IMR-90 (cell line): Measurements from ENCODE around the gene SMIM22. TPM values are rescaled to one million over a fixed set of nuclear protein-coding genes. Genes with fewer than 3 reads are reported as not detected.

Source experiments
- ATAC-seq: fragments of 200-7000 bp; cut with Tn5 transposase; 2 replicates; pipeline ENCODE4 v1.9.1; 2020; ENCODE audit warnings: low read depth, mild to moderate bottlenecking, moderate library complexity
- BruUV-seq: library from RNA; stranded (reverse); fragments of 400-500 nt; replicated peaks from 2 replicates; lab custom pipeline; 2021; lab: Mats Ljungman, UMichigan
- CTCF ChIA-PET: fragments of 300-600 bp; formaldehyde crosslinking; extraction: SDS; loops from one replicate; lab custom pipeline; 2021; ENCODE audit warnings: antibody characterized with exemption; lab: Yijun Ruan, JAX
- POLR2A ChIA-PET: fragments of 300-600 bp; sonication (Branson Sonifier 250); formaldehyde crosslinking; loops from one replicate; lab custom pipeline; 2022; ENCODE audit warnings: antibody characterized with exemption; ENCODE audit not compliant: unreplicated experiment; lab: Charles Lee
- DNase-seq: peaks from one replicate; pipeline ENCODE4 v3.0.0; 2013
- H2AFZ ChIP-seq: replicated peaks from 2 replicates; pipeline ENCODE3; 2013; ENCODE audit warnings: low read length, mild to moderate bottlenecking; ENCODE audit not compliant: poor library complexity
- H2AK5ac ChIP-seq: 2 replicates; pipeline ENCODE4 v1.6.1; 2013; ENCODE audit warnings: low read depth, low read length, inconsistent platforms
- H2AK9ac ChIP-seq: replicated peaks from 2 replicates; pipeline ENCODE3; 2013; ENCODE audit warnings: mild to moderate bottlenecking, low read depth, low read length, moderate library complexity; ENCODE audit not compliant: poor library complexity
- H2BK120ac ChIP-seq: 2 replicates; pipeline ENCODE4 v1.6.1; 2013; ENCODE audit warnings: low read depth, low read length, inconsistent platforms
- H2BK15ac ChIP-seq: 3 replicates; pipeline ENCODE4 v1.6.1; 2013; ENCODE audit warnings: low read depth, low read length, inconsistent platforms
- H2BK20ac ChIP-seq: 2 replicates; pipeline ENCODE4 v1.6.1; 2013; ENCODE audit warnings: low read depth, mild to moderate bottlenecking, inconsistent platforms, low read length, moderate library complexity
- H2BK5ac ChIP-seq: 2 replicates; pipeline ENCODE4 v1.6.1; 2013; ENCODE audit warnings: mild to moderate bottlenecking, low read depth, low read length, inconsistent platforms; ENCODE audit not compliant: poor library complexity, severe bottlenecking
- H3K14ac ChIP-seq: replicated peaks from 2 replicates; pipeline ENCODE4 v1.6.1; 2013; ENCODE audit warnings: low read depth, low read length, inconsistent platforms
- H3K18ac ChIP-seq: 2 replicates; pipeline ENCODE4 v1.6.1; 2013; ENCODE audit warnings: low read depth, low read length, control low read depth
- H3K23ac ChIP-seq: 2 replicates; pipeline ENCODE4 v1.6.1; 2013; ENCODE audit warnings: low read depth, low read length, inconsistent platforms
- H3K27ac ChIP-seq: 2 replicates; pipeline ENCODE4 v1.5.1; 2013; ENCODE audit warnings: mild to moderate bottlenecking, control low read depth, low read length; ENCODE audit not compliant: insufficient read depth
- H3K27me3 ChIP-seq: 2 replicates; pipeline ENCODE4 v1.6.1; 2013; ENCODE audit warnings: low read length; ENCODE audit not compliant: control insufficient read depth, insufficient read depth
- H3K36me3 ChIP-seq: 2 replicates; pipeline ENCODE4 v1.6.1; 2013; ENCODE audit warnings: low read length, mixed read lengths; ENCODE audit not compliant: control insufficient read depth, insufficient read depth
- H3K4ac ChIP-seq: 2 replicates; pipeline ENCODE4 v1.6.1; 2013; ENCODE audit warnings: low read depth, low read length, inconsistent platforms
- H3K4me1 ChIP-seq: 2 replicates; pipeline ENCODE4 v1.6.1; 2013; ENCODE audit warnings: low read length, mixed read lengths; ENCODE audit not compliant: control insufficient read depth, insufficient read depth
- H3K4me2 ChIP-seq: 2 replicates; pipeline ENCODE4 v1.6.1; 2013; ENCODE audit warnings: low read depth, mild to moderate bottlenecking, control low read depth, low read length, moderate library complexity
- H3K4me3 ChIP-seq: 2 replicates; pipeline ENCODE4 v1.5.1; 2013; ENCODE audit warnings: low read depth, mild to moderate bottlenecking, control low read depth, low read length, moderate library complexity; ENCODE audit not compliant: insufficient read depth
- H3K56ac ChIP-seq: 2 replicates; pipeline ENCODE4 v1.6.1; 2013; ENCODE audit warnings: low read length, inconsistent platforms; ENCODE audit not compliant: insufficient read depth; ENCODE audit errors: extremely low read depth
- H3K79me1 ChIP-seq, 2 experiments: 2 replicates each; pipeline ENCODE4 v1.6.1; 2013; ENCODE audit warnings: low read length in 2 of 2, inconsistent platforms in 1 of 2, low read depth in 1 of 2
- H3K9ac ChIP-seq: 2 replicates; pipeline ENCODE4 v1.6.1; 2013; ENCODE audit warnings: low read depth, low read length, control low read depth
- H3K9me1 ChIP-seq: 2 replicates; pipeline ENCODE4 v1.6.1; 2013; ENCODE audit warnings: low read length, inconsistent platforms; ENCODE audit not compliant: insufficient read depth
- H3K9me3 ChIP-seq: 2 replicates; pipeline ENCODE4 v1.6.1; 2013; ENCODE audit warnings: low read length; ENCODE audit not compliant: control insufficient read depth, insufficient read depth
- H4K20me1 ChIP-seq: 2 replicates; pipeline ENCODE4 v1.6.1; 2013; ENCODE audit warnings: low read length, inconsistent platforms; ENCODE audit not compliant: insufficient read depth
- H4K5ac ChIP-seq: 2 replicates; pipeline ENCODE4 v1.6.1; 2013; ENCODE audit warnings: mild to moderate bottlenecking, low read depth, low read length, control low read depth
- H4K8ac ChIP-seq, 2 experiments: 2 replicates each; pipeline ENCODE4 v1.6.1; 2013; ENCODE audit warnings: low read depth in 2 of 2, low read length in 2 of 2, control low read depth in 1 of 2, inconsistent platforms in 1 of 2
- H4K91ac ChIP-seq: 2 replicates; pipeline ENCODE4 v1.6.1; 2013; ENCODE audit warnings: low read depth, low read length, inconsistent platforms; ENCODE audit not compliant: insufficient read depth
- BHLHE40 ChIP-seq: fragments of 150-350 bp; IDR thresholded peaks from 2 replicates; pipeline ENCODE4 v1.6.1; 2016; ENCODE audit warnings: mild to moderate bottlenecking, low read depth, low read length
- CEBPB ChIP-seq: IDR thresholded peaks from 2 replicates; pipeline ENCODE4 v1.6.1; 2012; ENCODE audit warnings: low read depth, low read length, improper control_type of control experiment
- CTCF ChIP-seq: conservative IDR thresholded peaks from 2 replicates; pipeline ENCODE4 v1.5.1; 2012; ENCODE audit warnings: mild to moderate bottlenecking, low read depth, low read length, improper control_type of control experiment
- MAZ ChIP-seq: IDR thresholded peaks from 2 replicates; pipeline ENCODE4 v1.6.1; 2012; ENCODE audit warnings: low read depth, mild to moderate bottlenecking, low read length, improper control_type of control experiment, moderate library complexity, borderline replicate concordance
- MXI1 ChIP-seq: IDR thresholded peaks from 2 replicates; pipeline ENCODE4 v1.6.1; 2012; ENCODE audit warnings: low read depth, mild to moderate bottlenecking, low read length, moderate library complexity, borderline replicate concordance
- RAD21 ChIP-seq: IDR thresholded peaks from 2 replicates; pipeline ENCODE4 v1.6.1; 2012; ENCODE audit warnings: low read length, improper control_type of control experiment
- RCOR1 ChIP-seq: IDR thresholded peaks from 2 replicates; pipeline ENCODE4 v1.6.1; 2012; ENCODE audit warnings: mild to moderate bottlenecking, low read length, improper control_type of control experiment; ENCODE audit not compliant: insufficient replicate concordance
- RFX5 ChIP-seq: IDR thresholded peaks from 2 replicates; pipeline ENCODE4 v1.8.0; 2012; ENCODE audit warnings: low read depth, mild to moderate bottlenecking, low read length, moderate library complexity
- USF2 ChIP-seq: fragments of 150-350 bp; IDR thresholded peaks from 2 replicates; pipeline ENCODE4 v1.6.1; 2017; ENCODE audit warnings: mild to moderate bottlenecking, antibody characterized with exemption, low read length, low read depth
- WGBS, 2 experiments: methylation state at CpG; one replicate each; pipeline versions ENCODE4 v1.1.5 to v1.1.7; 2013; ENCODE audit warnings: missing lambda C conversion rate in 2 of 2; ENCODE audit not compliant: insufficient read length in 1 of 2; ENCODE audit errors: extremely low coverage in 2 of 2; 5-methylcytosine and 5-hydroxymethylcytosine counted together
- dilution Hi-C: fragments of 300-500 bp; cut with HindIII; formaldehyde crosslinking; loops from one replicate; pipeline ENCODE4 v1.14.3; 2018; ENCODE audit warnings: low sequenced_read_pairs; ENCODE audit not compliant: unreplicated experiment
- in situ Hi-C: fragments of 300-500 bp; cut with MboI; formaldehyde crosslinking; loops from 3 replicates; pipeline ENCODE4 v1.14.3; 2019; ENCODE audit warnings: low sequenced_read_pairs, inconsistent platforms, mixed read lengths
- intact Hi-C: fragments of 100-400 bp; cut with micrococcal nuclease; formaldehyde crosslinking; loops from 2 replicates; pipeline ENCODE4 v1.10.0; 2022
- polyA plus RNA-seq, 3 experiments: library from polyadenylated mRNA; depleted of rRNA; stranded (reverse); fragments of >200 nt; gene quantifications; 2 replicates each; pipeline ENCODE4 v1.2.3, GENCODE V29; 2012; ENCODE audit warnings: low replicate concordance in 1 of 3
- total RNA-seq: library from RNA; depleted of rRNA; stranded (reverse); fragments of >200 nt; gene quantifications from 2 replicates; pipeline ENCODE4 v1.2.3, GENCODE V29; 2012

SMIM22 gene
- total and polyA plus RNA-seq, 2 of the 4 experiments (the other 2 are of a cell fraction) = not detected

GRCh38 chr16:4776141-4776705, 18.9 kb upstream of the SMIM22 start:
- H4K5ac ChIP-seq = no peak overlapping the region
- no peak overlapping the region for H2AK5ac ChIP-seq
- DNase-seq = no peak
- no peak overlapping the region for H3K23ac ChIP-seq
- H2AK9ac ChIP-seq = no peak overlapping the region
- H3K56ac ChIP-seq = no peak overlapping the region
- H3K4ac ChIP-seq = no peak overlapping the region
- no peak overlapping the region for H2BK15ac ChIP-seq
- intact Hi-C loops = no loop called here
- no peaks in the 10 kb centered on the region for H3K9me1 ChIP-seq
- no peaks in the 10 kb centered on the region for H4K20me1 ChIP-seq
- no peak overlapping the region for H3K4me2 ChIP-seq
- CTCF ChIA-PET = no interaction called here
- no peak overlapping the region for H2BK5ac ChIP-seq
- no peak overlapping the region for H4K91ac ChIP-seq
- BruUV-seq = no TSS peak
- H3K79me1 ChIP-seq = no peaks in the 10 kb centered on the region
- in situ Hi-C loops = no loop called here
- H3K18ac ChIP-seq = no peak overlapping the region
- 0 out of 2 replicates have a peak, but pooled peaks cover 2% of the 10 kb centered on the region for H3K27me3 ChIP-seq
- no peaks in the 10 kb centered on the region for H3K4me1 ChIP-seq
- H3K36me3 ChIP-seq = no peaks in the 10 kb centered on the region
- H2BK120ac ChIP-seq = no peak overlapping the region
- no CpG with 5 or more reads among the region's 2 CpGs for WGBS, 2 experiments
- no peak overlapping the region for H3K9ac ChIP-seq
- no peak for ATAC-seq
- dilution Hi-C loops = no loop called here
- no peak overlapping the region for H2BK20ac ChIP-seq
- H3K14ac ChIP-seq = no peak overlapping the region
- no peak overlapping the region for H2AFZ ChIP-seq
- H3K4me3 ChIP-seq = no peak overlapping the region
- no peak overlapping the region for H3K27ac ChIP-seq
- TF ChIP-seq CTCF = no peak
- TF ChIP-seq USF2 = no peak
- no peak for TF ChIP-seq BHLHE40
- TF ChIP-seq RAD21 = no peak
- TF ChIP-seq MAZ = no peak
- TF ChIP-seq RCOR1 = no peak
- no peak for TF ChIP-seq MXI1
- no peak for TF ChIP-seq CEBPB
- no peak for TF ChIP-seq RFX5
- no peaks in the 10 kb centered on the region for H3K9me3 ChIP-seq
- H4K8ac ChIP-seq = no peak overlapping the region
- POLR2A ChIA-PET = no interaction called here
